HG02970 (cell line): ENCODE measurements around the gene NKD2.
"Not testable (repeated sequence)": the region's sequence is repeated elsewhere in the genome, so short reads cannot be mapped to it uniquely, and the experiment has no call there.

Experiments used
- ATAC-seq: cut with Tn5 transposase; IDR thresholded peaks from one replicate; pipeline ENCODE4 v1.9.1; 2021; ENCODE audit warnings: mild to moderate bottlenecking, moderate library complexity, moderate number of reproducible peaks; ENCODE audit not compliant: unreplicated experiment, low FRiP score

Gene NKD2

DNA sequence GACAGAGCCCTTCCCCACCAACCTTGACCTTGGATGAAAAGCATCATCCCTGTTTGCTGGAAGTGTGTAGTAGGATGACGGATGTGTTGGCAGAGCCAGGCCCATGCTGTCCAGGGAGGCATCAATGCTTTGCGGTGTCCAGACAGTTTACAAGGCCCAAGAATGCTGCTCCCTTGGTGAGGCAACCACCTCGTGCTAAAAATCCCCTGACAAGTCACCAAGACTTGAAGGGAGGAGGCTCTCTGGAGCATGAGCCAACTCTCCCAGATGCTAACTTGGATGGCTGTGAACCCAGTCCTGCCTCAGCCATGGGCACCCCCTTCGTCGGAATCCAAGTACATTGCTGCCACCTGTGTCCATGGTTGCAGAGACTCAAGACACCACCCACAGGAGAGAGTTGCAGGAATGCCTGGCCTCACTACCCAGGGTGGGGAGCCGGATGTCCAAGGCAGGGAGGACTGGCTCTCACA, 9.5 kb upstream of the NKD2 start:
- ATAC-seq = no peak

- no peak for ATAC-seq
These were observed 8.9 kb upstream of the NKD2 start for GRCh38 chr5:999724-1000123.

DNA sequence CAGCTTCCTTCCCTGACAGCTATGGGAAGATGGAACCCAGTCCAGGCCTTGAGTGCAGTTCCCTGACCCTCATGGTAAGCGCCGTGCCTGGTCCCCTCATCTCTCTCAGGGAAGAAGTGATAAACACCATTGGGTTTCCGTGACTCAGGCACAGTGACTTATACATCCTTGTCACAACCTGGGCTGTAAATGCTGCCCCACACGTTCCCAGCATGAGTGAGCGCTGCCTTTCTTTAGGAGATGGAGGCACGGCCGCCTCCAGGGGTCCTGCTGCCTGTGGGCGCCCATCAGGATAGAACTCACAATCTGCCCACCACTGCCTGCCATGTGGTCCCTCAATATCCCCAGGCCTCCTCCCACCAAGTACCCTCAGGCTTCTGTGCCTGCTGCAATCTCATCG, 8.3 kb upstream of the NKD2 start:
- no peak for ATAC-seq

GRCh38 chr5:1000831-1001230, 7.8 kb upstream of the NKD2 start:
- ATAC-seq = not testable (repeated sequence)

DNA sequence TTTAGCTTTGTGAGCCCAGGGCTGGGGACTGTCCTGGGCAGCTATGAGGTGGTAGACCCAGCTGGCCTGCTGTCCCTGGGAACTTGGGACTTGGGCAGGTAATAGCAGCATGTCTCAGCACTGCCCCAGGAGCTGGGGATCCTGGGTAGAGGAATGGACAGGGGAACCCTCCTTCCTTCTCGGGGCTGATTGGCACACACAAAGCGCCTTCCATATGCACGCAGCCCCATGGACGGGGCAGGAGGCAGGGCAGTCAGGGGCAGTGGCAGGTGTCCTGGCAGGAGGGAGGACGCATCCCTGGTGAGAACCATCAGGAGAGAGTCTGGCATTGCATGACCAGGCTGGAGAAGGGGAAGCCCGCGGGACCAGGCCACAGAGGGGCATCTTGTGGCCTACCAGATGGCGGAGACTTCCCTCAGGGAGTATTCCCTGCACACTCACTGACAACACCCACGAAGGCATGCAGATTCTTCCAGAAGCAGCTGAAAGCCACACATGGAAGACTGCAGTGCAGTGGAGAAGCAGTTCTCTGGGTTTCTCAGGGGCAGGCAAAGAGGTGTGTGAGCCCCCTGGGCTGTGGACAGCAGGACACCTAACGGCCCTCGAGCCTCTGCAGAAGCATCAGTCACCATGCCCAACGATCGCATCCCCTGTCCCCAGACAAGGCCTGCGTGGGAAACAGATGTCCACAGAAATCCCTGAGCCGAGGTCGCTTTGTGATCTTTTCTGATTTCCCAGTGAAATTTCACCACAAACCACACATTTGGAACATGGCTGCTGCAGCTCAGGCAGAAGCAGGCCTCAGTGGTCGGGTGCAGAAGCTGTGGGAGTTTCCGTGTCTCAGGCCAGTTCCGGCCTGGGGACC, 7.0 kb upstream of the NKD2 start:
- ATAC-seq = no peak

- ATAC-seq = no peak
These were observed 6.4 kb upstream of the NKD2 start for GRCh38 chr5:1002271-1002546.

DNA sequence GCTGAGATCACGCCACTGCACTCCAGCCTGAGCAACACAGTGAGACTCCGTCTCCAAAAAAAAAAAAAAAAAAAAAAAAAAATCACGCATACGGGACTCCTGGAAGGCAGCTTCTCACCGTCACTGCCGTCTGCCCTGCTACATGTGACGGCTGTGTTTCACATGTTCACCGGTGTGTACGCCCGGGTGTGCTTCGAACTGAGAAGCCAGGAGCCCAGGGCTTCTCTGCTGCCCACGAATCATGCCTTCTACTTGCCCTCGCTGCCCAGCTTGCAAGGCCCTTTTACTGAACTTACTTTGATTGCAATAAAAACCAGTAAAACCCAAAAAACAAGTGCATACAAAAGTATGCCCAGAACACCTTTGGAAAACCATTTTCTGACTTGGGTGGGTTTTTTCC, 5.8 kb upstream of the NKD2 start:
- ATAC-seq = no peak

DNA sequence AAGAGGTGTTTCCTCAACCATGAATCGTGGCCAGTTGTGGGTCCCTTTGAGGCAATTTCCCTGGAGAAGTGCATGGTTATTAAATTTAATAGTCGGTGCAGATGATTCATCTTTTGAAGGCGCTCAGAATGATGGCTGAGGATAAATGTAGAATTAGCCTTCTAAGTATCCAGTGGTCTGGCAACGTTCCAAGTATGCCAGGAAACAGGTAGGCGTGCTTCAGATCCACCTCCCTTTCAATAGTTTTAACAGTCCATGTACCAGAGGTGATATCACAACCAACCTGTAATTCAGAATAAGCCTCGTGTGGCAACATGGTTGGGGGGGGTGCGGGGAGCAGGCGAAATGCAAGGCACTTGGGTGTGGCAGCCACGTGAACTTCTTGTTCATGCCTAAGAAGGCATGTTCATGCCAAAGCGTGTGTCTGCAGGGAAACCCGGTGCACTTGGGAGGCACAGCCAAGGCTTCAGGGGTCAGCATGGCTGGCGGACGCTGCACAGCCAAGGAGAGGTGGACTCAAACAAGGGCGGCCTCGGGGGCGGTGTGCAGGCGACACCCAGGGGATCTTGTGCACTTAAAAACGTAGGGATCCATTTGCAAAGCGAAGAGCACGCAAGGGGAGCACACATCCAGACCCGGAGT, 5.2 kb upstream of the NKD2 start:
- ATAC-seq = no peak

- no peak for ATAC-seq
These were observed 3.9 kb upstream of the NKD2 start for GRCh38 chr5:1004461-1005248.

- no peak for ATAC-seq
These were observed 3.3 kb upstream of the NKD2 start for GRCh38 chr5:1005249-1005851.

DNA sequence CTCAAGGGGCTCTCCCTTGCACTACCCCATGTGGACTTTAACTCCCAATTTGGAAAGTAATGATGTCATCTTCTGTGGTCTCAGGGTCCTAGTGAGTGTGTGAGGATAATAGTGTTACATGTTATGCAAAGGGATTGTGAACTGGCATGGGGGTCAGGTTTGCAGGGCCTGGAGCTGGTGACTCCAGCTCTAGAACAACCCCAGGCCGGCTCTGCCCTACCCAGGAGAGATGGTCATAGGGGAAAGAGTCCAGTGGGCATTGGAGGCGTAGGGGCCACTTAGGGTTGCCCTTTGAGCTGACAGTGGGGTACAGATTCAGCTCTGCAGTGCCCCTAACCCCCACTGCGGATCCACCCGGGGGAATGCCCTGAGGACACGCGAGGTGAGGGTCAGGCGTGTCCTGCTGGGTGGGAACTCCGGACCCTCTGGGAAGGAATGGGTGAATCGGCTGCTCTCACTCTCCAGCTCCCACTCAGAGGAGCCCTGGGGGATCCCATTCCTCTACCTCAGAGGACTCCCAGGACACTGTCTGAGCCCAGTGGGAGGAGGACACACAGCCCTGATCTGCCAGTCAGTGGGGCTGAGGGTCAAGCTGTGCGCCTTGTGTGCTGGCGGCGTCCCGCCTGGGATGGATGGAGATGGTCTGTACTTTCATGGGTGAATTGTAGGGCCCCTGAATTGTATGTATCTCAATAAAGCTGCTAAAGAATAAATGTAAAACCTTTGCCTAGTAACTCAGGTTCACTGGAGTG, 2.5 kb upstream of the NKD2 start:
- ATAC-seq = no peak

DNA sequence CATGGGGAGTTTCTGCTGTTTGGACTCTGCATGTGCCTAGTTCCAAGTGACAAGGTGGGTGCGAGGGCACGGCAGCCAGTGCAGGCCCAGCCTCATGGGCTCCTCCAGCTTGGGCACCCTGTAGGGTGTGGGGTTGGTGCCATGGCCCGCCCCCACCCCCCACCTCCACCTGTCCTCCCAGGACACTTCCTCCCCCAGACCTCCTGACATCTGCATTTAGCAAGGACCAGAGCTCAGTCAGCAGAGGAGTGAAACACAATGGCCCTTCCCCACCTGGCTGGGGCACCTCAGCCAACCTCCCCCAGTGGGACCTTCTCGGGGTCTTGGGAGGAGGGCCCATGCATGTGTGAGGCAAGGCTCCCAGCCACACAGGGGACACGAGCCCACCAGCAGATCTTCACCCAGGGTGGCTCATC, 1.9 kb upstream of the NKD2 start:
- no peak for ATAC-seq

DNA sequence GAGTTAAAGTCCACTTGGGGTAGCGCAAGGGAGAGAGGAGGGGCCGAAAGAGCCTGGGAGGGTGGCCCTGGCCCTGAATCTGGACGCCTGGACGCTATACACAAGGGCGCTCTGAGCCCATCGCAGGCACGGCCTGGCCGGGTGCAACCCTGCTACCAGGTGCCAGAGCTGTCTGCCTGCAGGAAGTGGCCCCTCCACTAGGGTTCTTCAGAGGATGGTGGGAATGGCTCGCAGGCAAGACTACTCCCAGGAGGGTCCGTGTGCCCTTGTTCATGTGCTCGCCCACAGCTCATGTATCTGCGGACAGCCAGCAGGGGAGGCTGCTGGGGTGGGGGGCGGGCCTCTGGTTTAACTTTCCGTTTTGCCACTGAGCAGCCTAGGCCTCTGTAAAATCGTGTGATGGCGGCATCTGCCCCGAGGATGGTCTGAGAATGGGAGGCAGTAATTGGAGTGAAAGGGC, 1.4 kb upstream of the NKD2 start:
- ATAC-seq = no peak

- ATAC-seq = no peak
These were observed 736 bp upstream of the NKD2 start for GRCh38 chr5:1007681-1008450.

DNA sequence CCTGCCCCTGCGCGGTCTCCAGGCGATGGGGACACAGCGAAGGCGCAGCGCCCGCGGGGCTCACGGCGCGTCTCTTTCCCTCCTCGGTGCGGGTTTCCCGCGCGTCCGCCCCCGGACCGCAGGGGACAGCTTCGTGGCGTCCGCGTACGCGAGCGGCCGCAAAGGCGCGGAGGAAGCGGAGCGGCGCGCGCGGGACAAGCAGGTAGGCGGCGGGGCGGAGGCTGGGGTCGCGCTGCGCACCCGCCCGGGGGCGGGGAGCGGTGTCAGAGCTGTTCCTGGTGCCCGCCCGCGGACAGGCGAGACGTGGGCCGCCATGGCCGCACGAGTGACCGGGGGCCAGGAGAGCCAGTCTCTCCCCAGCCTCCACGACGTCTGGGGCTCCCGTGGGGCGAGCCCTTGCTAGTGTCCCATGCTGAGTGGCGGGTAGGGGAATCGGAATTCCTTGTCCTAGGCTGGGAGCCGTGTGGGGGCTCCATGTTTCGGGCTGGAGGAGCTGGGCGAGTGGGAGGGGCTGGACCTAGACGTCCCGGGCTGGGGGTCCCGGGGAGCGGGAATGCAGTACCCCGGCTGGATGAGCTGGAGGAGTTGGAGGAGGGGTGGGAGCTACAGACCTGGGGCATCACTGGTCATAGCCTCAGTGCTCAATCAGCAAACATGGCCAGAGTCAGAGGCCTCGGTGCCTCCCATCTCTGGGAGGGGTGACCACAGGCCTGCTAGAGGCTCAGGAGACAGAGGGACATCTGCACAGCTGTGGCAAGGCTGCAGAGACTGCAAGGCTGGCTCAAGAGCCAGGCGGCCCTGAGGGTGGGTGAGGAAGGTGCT, 968 bp downstream of the NKD2 start:
- no peak for ATAC-seq

- ATAC-seq = no peak
These were observed 1.5 kb downstream of the NKD2 start for GRCh38 chr5:1010181-1010510.

DNA sequence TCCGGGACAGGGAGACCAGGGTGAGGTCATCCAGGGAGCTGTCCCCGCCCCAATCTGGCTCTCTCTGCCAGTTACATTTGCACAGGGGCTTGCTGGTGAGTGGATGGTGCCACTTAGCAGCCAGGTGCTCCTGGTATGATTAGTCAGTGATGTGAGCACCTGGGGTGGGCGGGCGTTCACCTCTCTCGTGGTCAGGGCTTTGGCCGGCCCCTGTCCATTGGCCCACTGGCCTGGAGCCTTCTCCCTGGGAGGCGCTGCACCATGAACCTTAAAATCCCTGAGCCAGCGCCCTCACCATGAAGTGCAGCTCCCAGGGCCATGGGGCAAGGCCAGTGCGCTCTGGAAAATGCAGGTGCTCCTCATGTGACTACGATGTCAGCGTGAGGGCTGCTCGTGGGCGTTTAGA, 2.0 kb downstream of the NKD2 start:
- ATAC-seq = no peak

DNA sequence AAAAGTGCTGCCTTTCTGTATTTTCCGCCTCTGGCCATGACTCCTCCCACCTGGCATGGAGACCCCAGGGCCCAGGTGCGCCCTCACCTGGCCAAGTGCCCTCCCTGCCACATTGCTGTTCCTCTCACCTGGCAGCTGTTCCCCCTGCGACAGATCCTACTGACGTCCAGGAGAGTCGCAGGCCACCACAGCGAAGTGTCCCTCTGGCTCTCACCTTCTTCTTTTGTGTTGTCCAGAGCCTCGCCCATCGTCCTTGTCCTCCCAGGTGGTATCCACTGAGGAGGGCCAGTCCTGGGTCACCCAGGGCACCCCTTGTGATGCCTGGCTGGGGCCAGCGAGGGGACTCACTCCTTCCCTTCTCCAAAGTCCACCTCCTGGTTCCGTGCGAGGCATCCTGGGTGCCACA, 2.6 kb downstream of the NKD2 start:
- ATAC-seq = no peak
